Measurements from ENCODE around the gene PLEKHG3.

Gene PLEKHG3

GRCh38 chr14:64719601-64720000, 15.4 kb downstream of the PLEKHG3 start:
- DNase-seq, result no peak
- H3K27me3 ChIP-seq, result no peaks in the 10 kb centered on the region
- no peak for TF ChIP-seq CTCF (IDR thresholded peaks at IDR 0.05; ENCODE audit: low read depth, low read length)
- no peak overlapping the region for H3K4me3 ChIP-seq (ENCODE audit: low read depth, low read length)
- H3K9me3 ChIP-seq, result no peaks in the 10 kb centered on the region
- no peaks in the 10 kb centered on the region; the same call in none of the 2 replicates for H3K36me3 ChIP-seq
- H3K4me1 ChIP-seq, result peaks cover 17% of the 10 kb centered on the region

- no peak for TF ChIP-seq CTCF (IDR thresholded peaks at IDR 0.05; ENCODE audit: low read depth, low read length)
- Histone ChIP-seq H3K4me3 (ENCODE audit: low read depth, low read length) (no peak overlapping the region), H3K36me3 (no peaks in the 10 kb centered on the region; the same call in 1 of the 2 replicates), H3K9me3 (no peaks in the 10 kb centered on the region), H3K4me1 (peaks cover 22% of the 10 kb centered on the region), H3K27me3 (no peaks in the 10 kb centered on the region)
- DNase-seq, result no peak
Observed at GRCh38 chr14:64720131-64720576, 15.9 kb downstream of the PLEKHG3 start.

GRCh38 chr14:64721391-64721791, 17.2 kb downstream of the PLEKHG3 start:
- Histone ChIP-seq H3K4me1 (peaks cover 35% of the 10 kb centered on the region), H3K27me3 (no peaks in the 10 kb centered on the region), H3K4me3 (ENCODE audit: low read depth, low read length) (no peak overlapping the region), H3K9me3 (no peaks in the 10 kb centered on the region), H3K36me3 (no peaks in the 10 kb centered on the region; the same call in 1 of the 2 replicates)
- no peak for TF ChIP-seq CTCF (IDR thresholded peaks at IDR 0.05; ENCODE audit: low read depth, low read length)
- DNase-seq, result no peak

- no peak for DNase-seq
- Histone ChIP-seq H3K9me3 (no peaks in the 10 kb centered on the region), H3K36me3 (no peaks in the 10 kb centered on the region; the same call in 1 of the 2 replicates), H3K4me3 (ENCODE audit: low read depth, low read length) (no peak overlapping the region), H3K27me3 (no peaks in the 10 kb centered on the region), H3K4me1 (peaks cover 39% of the 10 kb centered on the region)
- no peak for TF ChIP-seq CTCF (IDR thresholded peaks at IDR 0.05; ENCODE audit: low read depth, low read length)
Observed at GRCh38 chr14:64721899-64722298, 17.7 kb downstream of the PLEKHG3 start.

- Histone ChIP-seq H3K4me3 (ENCODE audit: low read depth, low read length) (no peak overlapping the region), H3K4me1 (peaks cover 36% of the 10 kb centered on the region), H3K27me3 (no peaks in the 10 kb centered on the region), H3K9me3 (no peaks in the 10 kb centered on the region), H3K36me3 (peaks cover 4% of the 10 kb centered on the region)
- no peak for TF ChIP-seq CTCF (IDR thresholded peaks at IDR 0.05; ENCODE audit: low read depth, low read length)
- DNase-seq, result no peak
Observed at GRCh38 chr14:64722842-64723447, 18.7 kb downstream of the PLEKHG3 start.

- Histone ChIP-seq H3K9me3 (no peaks in the 10 kb centered on the region), H3K4me1 (peaks cover 32% of the 10 kb centered on the region), H3K36me3 (peaks cover 14% of the 10 kb centered on the region), H3K27me3 (no peaks in the 10 kb centered on the region), H3K4me3 (ENCODE audit: low read depth, low read length) (no peak overlapping the region)
- TF ChIP-seq CTCF (IDR thresholded peaks at IDR 0.05; ENCODE audit: low read depth, low read length), result no peak
- DNase-seq, result no peak
Observed at GRCh38 chr14:64723691-64724577, 19.7 kb downstream of the PLEKHG3 start.

Data from BE2C (cell line).